Uterus (tissue), 2 donors: Measurements from ENCODE around the gene SMIM1.

Experiments used
- CTCF ChIP-seq, 4 experiments: fragments of 200-600 bp in 2 of 4; fragments of 450-650 bp in 2 of 4; sonication (generic) in 2 of 4; IDR thresholded peaks; one replicate each; pipeline ENCODE4 v1.5.1; 2016 to 2019; ENCODE audit warnings: antibody characterized with exemption in 4 of 4, mild to moderate bottlenecking in 2 of 4, moderate library complexity in 1 of 4
- POLR2A ChIP-seq, 2 donors: fragments of 450-650 bp; IDR thresholded peaks; one replicate each; pipeline ENCODE4 v1.6.1; 2016; ENCODE audit warnings: antibody characterized with exemption in 2 of 2, mild to moderate bottlenecking in 1 of 2, moderate library complexity in 1 of 2

- TF ChIP-seq CTCF (IDR thresholded peaks at IDR 0.05), result no peak
- no peak for TF ChIP-seq POLR2A (IDR thresholded peaks at IDR 0.05)
Measured at GRCh38 chr1:3742439-3743298, 29.9 kb upstream of the SMIM1 start.
